Uterus (tissue), 4 donors: ENCODE results near the gene NCOA5. TPM values are rescaled to one million over a fixed set of nuclear protein-coding genes. Genes with fewer than 3 reads are reported as not detected.

Experiments
- DNase-seq, 2 donors: peaks; one replicate each; pipeline ENCODE4 v3.0.0-alpha.2; 2019 to 2020
- H3K27ac ChIP-seq, 2 donors: fragments of 200-600 bp; sonication (generic); 1 replicate in 1 of 2; 2 replicates in 1 of 2; pipeline ENCODE4 v1.5.1; 2016 to 2018
- H3K27me3 ChIP-seq, 2 donors: fragments of 200-600 bp; sonication (generic); one replicate each; pipeline ENCODE4 v1.5.1; 2018 to 2019; ENCODE audit warnings: control low read depth in 1 of 2
- H3K36me3 ChIP-seq, 2 donors: fragments of 200-600 bp; sonication (generic); one replicate each; pipeline ENCODE4 v1.5.1; 2019; ENCODE audit warnings: control low read depth in 1 of 2
- H3K4me1 ChIP-seq, 2 donors: fragments of 200-600 bp; sonication (generic); one replicate each; pipeline ENCODE4 v1.5.1; 2018 to 2019; ENCODE audit warnings: control low read depth in 1 of 2
- H3K4me3 ChIP-seq, 2 donors: fragments of 200-600 bp; sonication (generic); 1 replicate in 1 of 2; 2 replicates in 1 of 2; pipeline ENCODE4 v1.5.1; 2018 to 2019; ENCODE audit warnings: mild to moderate bottlenecking in 1 of 2
- H3K9me3 ChIP-seq, 2 donors: fragments of 200-600 bp; sonication (generic); one replicate each; pipeline ENCODE4 v1.5.1; 2019; ENCODE audit warnings: control low read depth in 1 of 2
- CTCF ChIP-seq, 4 experiments: fragments of 200-600 bp in 2 of 4; fragments of 450-650 bp in 2 of 4; sonication (generic) in 2 of 4; IDR thresholded peaks; one replicate each; pipeline ENCODE4 v1.5.1; 2016 to 2019; ENCODE audit warnings: antibody characterized with exemption in 4 of 4, mild to moderate bottlenecking in 2 of 4, moderate library complexity in 1 of 4
- POLR2A ChIP-seq, 2 donors: fragments of 450-650 bp; IDR thresholded peaks; one replicate each; pipeline ENCODE4 v1.6.1; 2016; ENCODE audit warnings: antibody characterized with exemption in 2 of 2, mild to moderate bottlenecking in 1 of 2, moderate library complexity in 1 of 2
- intact Hi-C: fragments of 100-400 bp; cut with DNase I; formaldehyde crosslinking; loops from one replicate; pipeline ENCODE4 v1.15.1; 2023; ENCODE audit warnings: low total_unique reads
- total RNA-seq, 4 donors: library from RNA; depleted of rRNA in 3 of 4; stranded (reverse); fragments of >200 nt in 3 of 4; gene quantifications; one replicate each; pipeline versions ENCODE4 v1.1.0 to v1.2.4, GENCODE V29; 2014 to 2023
- donor health status: DM: yes; HTN: yes; CAD: no.

The NCOA5 gene
- total RNA-seq, 4 donors from 2014 or later = 8.2 to 37.8 (median 29.5) TPM

GRCh38 chr20:46108435-46108841 is 18.7 kb upstream of the NCOA5 start:
- H3K27me3 ChIP-seq = peaks cover 0 to 8% of the 10 kb centered on the region in 2 donors
- H3K4me1 ChIP-seq = no peaks in the 10 kb centered on the region
- H3K27ac ChIP-seq = no peak overlapping the region
- no peak for DNase-seq
- H3K4me3 ChIP-seq = no peak overlapping the region
- TF ChIP-seq POLR2A (IDR thresholded peaks at IDR 0.05) (no peak), CTCF (IDR thresholded peaks at IDR 0.05) (no peak)
- no peaks in the 10 kb centered on the region for H3K9me3 ChIP-seq
- no peaks in the 10 kb centered on the region for H3K36me3 ChIP-seq
- intact Hi-C loops = no loop called here

GRCh38 chr20:46107061-46107460 is 17.3 kb upstream of the NCOA5 start:
- DNase-seq = no peak
- Histone ChIP-seq H3K27me3 (peaks cover 0 to 12% of the 10 kb centered on the region in 2 donors), H3K4me3 (no peak overlapping the region), H3K36me3 (no peaks in the 10 kb centered on the region), H3K4me1 (no peaks in the 10 kb centered on the region), H3K9me3 (no peaks in the 10 kb centered on the region), H3K27ac (no peak overlapping the region)
- TF ChIP-seq POLR2A (IDR thresholded peaks at IDR 0.05) (no peak), CTCF (IDR thresholded peaks at IDR 0.05) (no peak)
- intact Hi-C loops = no loop called here

- no peak overlapping the region for H3K27ac ChIP-seq
- no peak for DNase-seq
- no peaks in the 10 kb centered on the region for H3K9me3 ChIP-seq
- no peaks in the 10 kb centered on the region for H3K36me3 ChIP-seq
- intact Hi-C loops = no loop called here
- H3K27me3 ChIP-seq = peaks cover 0 to 4% of the 10 kb centered on the region in 2 donors
- H3K4me1 ChIP-seq = no peaks in the 10 kb centered on the region
- no peak for TF ChIP-seq POLR2A (IDR thresholded peaks at IDR 0.05)
- no peak for TF ChIP-seq CTCF (IDR thresholded peaks at IDR 0.05)
- no peak overlapping the region for H3K4me3 ChIP-seq
These were observed 14.5 kb upstream of the NCOA5 start for GRCh38 chr20:46104262-46104661.

- H3K4me3 ChIP-seq = no peak overlapping the region
- intact Hi-C loops = no loop called here
- no peaks in the 10 kb centered on the region for H3K36me3 ChIP-seq
- no peak for DNase-seq
- H3K9me3 ChIP-seq = no peaks in the 10 kb centered on the region
- no peak overlapping the region for H3K27ac ChIP-seq
- TF ChIP-seq POLR2A (IDR thresholded peaks at IDR 0.05) (no peak), CTCF (IDR thresholded peaks at IDR 0.05) (no peak)
- H3K4me1 ChIP-seq = no peaks in the 10 kb centered on the region
- H3K27me3 ChIP-seq = peaks cover 0 to 4% of the 10 kb centered on the region in 2 donors
These were observed 13.2 kb upstream of the NCOA5 start for GRCh38 chr20:46102940-46103339.

- Histone ChIP-seq H3K4me1 (no peaks in the 10 kb centered on the region), H3K27ac (no peak overlapping the region), H3K9me3 (no peaks in the 10 kb centered on the region), H3K27me3 (peaks cover 0 to 4% of the 10 kb centered on the region in 2 donors), H3K36me3 (no peaks in the 10 kb centered on the region), H3K4me3 (no peak overlapping the region)
- no peak for DNase-seq
- intact Hi-C loops = no loop called here
- TF ChIP-seq CTCF (IDR thresholded peaks at IDR 0.05) (no peak), POLR2A (IDR thresholded peaks at IDR 0.05) (no peak)
These were observed 12.2 kb upstream of the NCOA5 start for GRCh38 chr20:46101957-46102356.
